Neural progenitor cell (in vitro differentiated cells): Measurements from ENCODE around the gene SH3TC1.

Source experiments
- EZH2phosphoT487 ChIP-seq: fragments of 200-600 bp; sonication (generic); IDR thresholded peaks from 2 replicates; pipeline ENCODE4 v1.6.1; 2017; ENCODE audit warnings: antibody characterized with exemption
- TF ChIP-seq, protein P1 (sequence below): fragments of 200-600 bp; sonication (generic); IDR thresholded peaks from 2 replicates; pipeline ENCODE4 v1.5.1; 2017; ENCODE audit warnings: antibody characterized with exemption, mild to moderate bottlenecking

DNA sequence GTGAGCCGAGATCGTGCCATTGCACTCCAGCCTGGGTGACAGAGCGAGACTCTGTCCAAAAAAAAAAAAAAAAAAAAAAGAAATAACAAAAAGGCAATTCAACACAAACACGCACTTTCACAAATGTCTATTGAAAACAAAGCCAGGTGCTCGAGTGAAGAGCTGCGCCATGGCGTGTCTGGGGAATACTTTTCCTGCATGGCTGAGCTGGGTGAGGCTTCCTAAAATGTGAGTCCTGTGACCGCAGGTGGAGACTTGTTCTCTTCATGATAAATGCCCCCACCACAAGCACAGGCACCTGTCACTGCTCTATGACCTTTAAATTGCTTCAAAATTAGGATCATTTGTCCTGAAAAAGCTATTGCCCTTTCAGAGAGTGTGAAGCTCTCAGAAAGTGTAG, 36.5 kb upstream of the SH3TC1 start:
- TF ChIP-seq EZH2phosphoT487, result no peak
- TF ChIP-seq, protein P1, sequence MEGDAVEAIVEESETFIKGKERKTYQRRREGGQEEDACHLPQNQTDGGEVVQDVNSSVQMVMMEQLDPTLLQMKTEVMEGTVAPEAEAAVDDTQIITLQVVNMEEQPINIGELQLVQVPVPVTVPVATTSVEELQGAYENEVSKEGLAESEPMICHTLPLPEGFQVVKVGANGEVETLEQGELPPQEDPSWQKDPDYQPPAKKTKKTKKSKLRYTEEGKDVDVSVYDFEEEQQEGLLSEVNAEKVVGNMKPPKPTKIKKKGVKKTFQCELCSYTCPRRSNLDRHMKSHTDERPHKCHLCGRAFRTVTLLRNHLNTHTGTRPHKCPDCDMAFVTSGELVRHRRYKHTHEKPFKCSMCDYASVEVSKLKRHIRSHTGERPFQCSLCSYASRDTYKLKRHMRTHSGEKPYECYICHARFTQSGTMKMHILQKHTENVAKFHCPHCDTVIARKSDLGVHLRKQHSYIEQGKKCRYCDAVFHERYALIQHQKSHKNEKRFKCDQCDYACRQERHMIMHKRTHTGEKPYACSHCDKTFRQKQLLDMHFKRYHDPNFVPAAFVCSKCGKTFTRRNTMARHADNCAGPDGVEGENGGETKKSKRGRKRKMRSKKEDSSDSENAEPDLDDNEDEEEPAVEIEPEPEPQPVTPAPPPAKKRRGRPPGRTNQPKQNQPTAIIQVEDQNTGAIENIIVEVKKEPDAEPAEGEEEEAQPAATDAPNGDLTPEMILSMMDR, result no peak
